ACC112 (cell line): Measurements from ENCODE around the gene CPNE9.
A peak's percentile ranks its signal among the peaks of the same experiment; 100 is the strongest.

Experiments used
- H2AFZ ChIP-seq: fragments of 200-600 bp; sonication (generic); one replicate; pipeline ENCODE4 v1.6.0; 2017; ENCODE audit warnings: antibody characterized with exemption, low read length; ENCODE audit not compliant: unreplicated experiment
- H3K27ac ChIP-seq: fragments of 200-600 bp; sonication (generic); 2 replicates; pipeline ENCODE4 v1.5.1; 2014; ENCODE audit warnings: low read depth, mild to moderate bottlenecking, antibody characterized with exemption, low read length, moderate library complexity
- H3K27me3 ChIP-seq: fragments of 200-600 bp; sonication (generic); 2 replicates; pipeline ENCODE4 v1.6.1; 2014; ENCODE audit warnings: mild to moderate bottlenecking, antibody characterized with exemption, low read length, moderate library complexity, mixed read lengths; ENCODE audit not compliant: insufficient read depth
- H3K36me3 ChIP-seq: fragments of 200-600 bp; sonication (generic); 2 replicates; pipeline ENCODE4 v1.6.1; 2016; ENCODE audit warnings: mild to moderate bottlenecking, antibody characterized with exemption, low read length, moderate library complexity, mixed read lengths; ENCODE audit not compliant: insufficient read depth
- H3K4me1 ChIP-seq: fragments of 200-600 bp; sonication (generic); one replicate; pipeline ENCODE4 v1.6.1; 2016; ENCODE audit warnings: low read length, mixed read lengths; ENCODE audit not compliant: insufficient read depth, unreplicated experiment, control insufficient read depth
- H3K4me3 ChIP-seq: fragments of 200-600 bp; sonication (generic); 2 replicates; pipeline ENCODE4 v1.5.1; 2014; ENCODE audit warnings: mild to moderate bottlenecking, low read depth, low read length
- H3K79me2 ChIP-seq: fragments of 200-600 bp; sonication (generic); one replicate; pipeline ENCODE4 v1.6.0; 2016; ENCODE audit warnings: low read length; ENCODE audit not compliant: control insufficient read depth, unreplicated experiment, insufficient read depth

CPNE9 gene

DNA sequence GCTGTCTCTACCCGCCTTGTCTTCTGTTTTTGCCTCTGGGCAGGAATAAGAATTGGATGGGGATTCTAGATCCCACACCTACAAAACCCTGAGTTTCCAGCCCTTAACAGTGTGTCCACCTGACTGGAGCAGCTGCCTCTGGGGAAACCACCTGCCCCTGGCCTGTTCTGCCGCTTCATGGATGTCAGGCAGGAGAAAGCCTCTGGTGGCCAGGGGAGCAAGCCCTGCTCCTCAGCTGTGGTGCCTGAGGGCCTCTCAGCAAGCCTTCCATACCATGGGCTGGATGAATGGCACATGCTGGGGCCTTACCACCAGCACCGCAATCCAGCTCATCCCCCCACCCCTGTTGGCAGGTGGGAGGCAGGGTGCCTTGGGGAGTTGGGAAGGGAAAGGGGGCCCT lies 5.3 kb upstream of the CPNE9 start:
- Histone ChIP-seq H3K27ac (no peak overlapping the region), H3K79me2 (no peaks in the 10 kb centered on the region), H3K36me3 (no peaks in the 10 kb centered on the region)

GRCh38 chr3:9700536-9700935 lies 3.1 kb upstream of the CPNE9 start:
- H3K27me3 ChIP-seq = peaks cover 26% of the 10 kb centered on the region
- H3K27ac ChIP-seq = no peak overlapping the region
- peaks cover 3% of the 10 kb centered on the region for H3K4me1 ChIP-seq
- H3K4me3 ChIP-seq = no peak overlapping the region
- no peaks in the 10 kb centered on the region for H3K79me2 ChIP-seq
- no peak overlapping the region for H2AFZ ChIP-seq
- no peaks in the 10 kb centered on the region for H3K36me3 ChIP-seq

More for the DNA sequence above, 5.3 kb upstream of the CPNE9 start:
- H2AFZ ChIP-seq = no peak overlapping the region
- H3K27me3 ChIP-seq = peaks cover 4% of the 10 kb centered on the region; the same call in 1 of the 2 replicates
- no peaks in the 10 kb centered on the region for H3K4me1 ChIP-seq
- no peak overlapping the region for H3K4me3 ChIP-seq

DNA sequence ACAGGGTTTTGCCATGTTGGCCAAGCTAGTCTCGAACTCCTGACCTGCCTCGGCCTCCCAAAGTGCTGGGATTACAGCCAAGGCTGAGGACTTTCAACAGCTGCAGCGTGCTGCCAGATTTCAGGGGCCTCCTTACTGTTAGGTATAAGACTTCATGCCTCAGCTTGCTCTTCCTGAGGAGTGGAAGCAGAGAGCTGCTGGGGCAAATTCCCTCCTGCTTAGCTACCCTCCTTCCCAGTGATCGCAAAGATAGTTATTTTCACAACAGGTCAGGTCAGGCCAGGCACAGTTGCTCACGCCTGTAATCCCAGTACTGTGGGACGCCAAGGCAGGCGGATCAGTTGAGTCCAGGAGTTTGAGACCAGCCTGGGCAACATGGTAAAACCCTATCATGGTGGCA lies 2.6 kb upstream of the CPNE9 start:
- peaks cover 30% of the 10 kb centered on the region for H3K27me3 ChIP-seq
- H3K79me2 ChIP-seq = no peaks in the 10 kb centered on the region
- H3K4me1 ChIP-seq = peaks cover 3% of the 10 kb centered on the region
- H3K27ac ChIP-seq = no peak overlapping the region
- no peak overlapping the region for H2AFZ ChIP-seq
- H3K4me3 ChIP-seq = no peak overlapping the region
- no peaks in the 10 kb centered on the region for H3K36me3 ChIP-seq

- Histone ChIP-seq H3K4me3 (no peak overlapping the region), H3K79me2 (no peaks in the 10 kb centered on the region), H3K27me3 (peaks cover 37% of the 10 kb centered on the region), H3K27ac (no peak overlapping the region), H3K36me3 (no peaks in the 10 kb centered on the region), H2AFZ (no peak overlapping the region), H3K4me1 (peaks cover 3% of the 10 kb centered on the region)
Measured at GRCh38 chr3:9701711-9702110, 1.9 kb upstream of the CPNE9 start.

DNA sequence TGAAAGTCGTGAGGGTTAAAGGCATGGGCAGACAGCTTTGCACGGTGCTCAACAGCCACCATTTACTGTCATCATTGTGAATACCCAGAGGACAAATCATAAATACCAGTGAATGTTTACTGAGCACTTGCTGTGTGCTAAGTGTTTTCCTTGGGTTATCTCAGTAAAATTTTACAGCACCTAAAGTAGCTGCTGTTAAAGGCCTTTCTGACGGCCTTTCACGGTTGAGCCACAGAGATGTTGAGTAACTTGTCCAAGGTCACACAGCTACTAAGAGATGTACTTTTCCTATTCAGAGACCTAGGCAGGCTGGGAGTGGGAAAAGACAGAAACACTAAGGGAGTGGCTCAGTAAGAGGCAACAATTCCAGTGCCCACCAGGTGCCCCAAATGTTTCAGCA lies 393 bp upstream of the CPNE9 start:
- H3K36me3 ChIP-seq = no peaks in the 10 kb centered on the region
- peaks cover 3% of the 10 kb centered on the region for H3K4me1 ChIP-seq
- H3K4me3 ChIP-seq = no peak overlapping the region
- H3K27me3 ChIP-seq = peaks cover 39% of the 10 kb centered on the region
- no peak overlapping the region for H2AFZ ChIP-seq
- H3K79me2 ChIP-seq = no peaks in the 10 kb centered on the region
- H3K27ac ChIP-seq = no peak overlapping the region

DNA sequence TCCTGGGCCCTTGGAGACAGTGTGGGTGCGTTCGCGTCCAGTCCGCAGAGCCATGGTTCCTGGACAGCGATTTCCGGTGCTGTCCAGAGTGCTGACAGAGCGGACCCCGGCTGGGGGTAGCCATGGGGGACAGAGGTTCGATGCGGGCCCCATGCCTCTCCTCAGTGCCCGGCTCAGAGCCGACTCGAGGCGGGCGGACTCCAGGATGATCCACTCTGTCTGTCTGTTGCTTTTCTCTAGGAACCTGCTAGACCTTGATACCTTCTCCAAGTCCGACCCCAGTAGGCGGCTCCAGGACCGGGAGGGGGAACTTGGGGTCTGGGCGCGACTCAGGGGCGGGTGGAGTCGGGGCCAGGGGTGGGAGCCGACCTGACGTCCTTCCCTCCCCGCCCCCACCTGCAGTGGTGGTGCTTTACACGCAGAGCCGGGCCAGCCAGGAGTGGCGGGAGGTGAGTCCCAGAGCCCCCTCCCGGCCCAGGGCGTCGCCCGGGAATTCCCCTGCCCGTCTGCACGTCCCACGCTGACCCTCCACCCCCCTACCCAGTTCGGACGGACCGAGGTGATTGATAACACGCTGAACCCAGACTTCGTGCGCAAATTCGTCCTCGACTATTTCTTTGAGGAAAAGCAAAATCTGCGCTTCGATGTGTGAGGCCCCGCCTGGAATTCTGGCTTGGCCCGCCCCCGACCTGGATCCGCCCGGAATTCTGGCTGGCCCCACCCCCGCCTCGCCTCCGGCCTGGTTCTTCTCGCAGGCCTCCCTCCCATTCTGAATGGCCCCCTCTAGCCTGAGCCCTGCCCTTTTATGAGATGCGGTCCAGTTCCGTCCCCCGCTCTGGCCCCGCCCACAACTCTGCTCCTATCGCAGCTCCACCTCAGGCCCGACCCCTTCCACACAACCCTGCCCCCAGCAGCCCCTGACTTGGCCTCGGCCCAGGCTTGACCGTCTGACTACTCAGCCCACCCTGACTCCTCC lies 1.0 kb downstream of the CPNE9 start:
- Histone ChIP-seq H3K79me2 (no peaks in the 10 kb centered on the region), H3K4me1 (peaks cover 3% of the 10 kb centered on the region), H3K27me3 (peaks cover 39% of the 10 kb centered on the region), H2AFZ (no peak overlapping the region), H3K4me3 (peak overlapping the region; percentile 69), H3K36me3 (no peaks in the 10 kb centered on the region), H3K27ac (no peak overlapping the region)

GRCh38 chr3:9710174-9710739 lies 6.6 kb downstream of the CPNE9 start:
- H3K79me2 ChIP-seq = no peaks in the 10 kb centered on the region
- no peak overlapping the region for H2AFZ ChIP-seq
- H3K4me3 ChIP-seq = no peak overlapping the region
- H3K36me3 ChIP-seq = no peaks in the 10 kb centered on the region
- no peak overlapping the region for H3K27ac ChIP-seq
- peaks cover 47% of the 10 kb centered on the region for H3K27me3 ChIP-seq
- H3K4me1 ChIP-seq = no peaks in the 10 kb centered on the region

- Histone ChIP-seq H3K27me3 (peaks cover 31% of the 10 kb centered on the region), H2AFZ (no peak overlapping the region), H3K4me1 (peaks cover 4% of the 10 kb centered on the region), H3K79me2 (no peaks in the 10 kb centered on the region), H3K4me3 (no peak overlapping the region), H3K36me3 (no peaks in the 10 kb centered on the region), H3K27ac (no peak overlapping the region)
Measured at GRCh38 chr3:9712415-9712814, 8.8 kb downstream of the CPNE9 start.

DNA sequence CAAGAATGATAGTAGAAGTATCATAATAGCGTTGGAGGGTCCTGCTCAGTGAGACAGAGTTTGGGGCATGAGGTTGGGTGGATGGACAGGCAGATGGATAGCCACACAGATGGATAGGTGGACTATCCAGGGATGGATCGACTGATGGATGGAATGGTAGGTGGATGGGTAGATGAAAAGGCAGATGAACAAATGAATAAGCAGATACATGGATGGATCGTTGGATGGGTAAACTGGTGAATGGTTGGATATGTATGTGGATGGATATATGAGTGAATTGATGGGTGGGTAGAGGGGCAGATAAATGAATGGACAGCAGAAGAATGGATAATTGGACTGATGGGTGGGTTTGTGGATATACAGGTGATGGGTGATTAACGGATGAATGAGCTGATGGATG lies 9.5 kb downstream of the CPNE9 start:
- H3K36me3 ChIP-seq = no peaks in the 10 kb centered on the region
- H2AFZ ChIP-seq = no peak overlapping the region
- peaks cover 34% of the 10 kb centered on the region for H3K27me3 ChIP-seq
- H3K27ac ChIP-seq = no peak overlapping the region
- peaks cover 4% of the 10 kb centered on the region for H3K4me1 ChIP-seq
- H3K4me3 ChIP-seq = no peak overlapping the region
- no peaks in the 10 kb centered on the region for H3K79me2 ChIP-seq

- Histone ChIP-seq H3K27ac (no peak overlapping the region), H3K4me3 (no peak overlapping the region), H3K79me2 (no peaks in the 10 kb centered on the region), H3K36me3 (no peaks in the 10 kb centered on the region), H3K4me1 (peaks cover 4% of the 10 kb centered on the region), H3K27me3 (peaks cover 33% of the 10 kb centered on the region), H2AFZ (peak overlapping the region; percentile 42)
Measured at GRCh38 chr3:9715136-9715535, 11.5 kb downstream of the CPNE9 start.
